ENCODE results near the gene GPRIN1. TPM values are rescaled to one million over a fixed set of nuclear protein-coding genes. Genes with fewer than 3 reads are reported as not detected.

Gene GPRIN1
- total RNA-seq, 1 experiment from 2014 or later = 32.2 TPM

GRCh38 chr5:176550275-176550831 is 59.6 kb downstream of the GPRIN1 start:
- peaks cover 2% of the 10 kb centered on the region for H3K27me3 ChIP-seq
- no peaks in the 10 kb centered on the region for H3K9me3 ChIP-seq
- H3K36me3 ChIP-seq = no peaks in the 10 kb centered on the region
- H3K4me3 ChIP-seq = no peak overlapping the region
- DNase-seq = no peak

GRCh38 chr5:176549871-176550270 is 60.1 kb downstream of the GPRIN1 start:
- Histone ChIP-seq H3K27me3 (peaks cover 2% of the 10 kb centered on the region), H3K4me3 (no peak overlapping the region), H3K9me3 (no peaks in the 10 kb centered on the region), H3K36me3 (no peaks in the 10 kb centered on the region)
- DNase-seq = no peak

- no peaks in the 10 kb centered on the region for H3K36me3 ChIP-seq
- H3K9me3 ChIP-seq = no peaks in the 10 kb centered on the region
- peaks cover 2% of the 10 kb centered on the region for H3K27me3 ChIP-seq
- no peak within 1 kb of the TSS for H3K4me3 ChIP-seq
- no peak for DNase-seq
Measured at GRCh38 chr5:176548967-176549444, 61.0 kb downstream of the GPRIN1 start, which contains the start of gene CDHR2. Gene CDHR2, plus strand, starts transcription at chr5:176549342. Its CDS starts 16,011 bp downstream, at chr5:176565353.

- no peaks in the 10 kb centered on the region for H3K36me3 ChIP-seq
- H3K27me3 ChIP-seq = peaks cover 2% of the 10 kb centered on the region
- no peak overlapping the region for H3K4me3 ChIP-seq
- no peaks in the 10 kb centered on the region for H3K9me3 ChIP-seq
- DNase-seq = no peak
Measured at GRCh38 chr5:176547802-176548201, 62.2 kb downstream of the GPRIN1 start.

Other genes starting within 250 kb of the GPRIN1 start
- gene KIAA1191, start 248.4 kb downstream of the GPRIN1 start, total RNA-seq (2014; rRNA removed; shearing (Covaris generic); ENCODE audit: low replicate concordance) = 120 and 132 TPM in 2 replicates
- 0.20 and 0.33 TPM in 2 replicates for gene ARL10, start 244.7 kb downstream of the GPRIN1 start, total RNA-seq (2014; rRNA removed; shearing (Covaris generic); ENCODE audit: low replicate concordance)
- 146 and 237 TPM in 2 replicates for gene NOP16, start 221.6 kb downstream of the GPRIN1 start, total RNA-seq (2014; rRNA removed; shearing (Covaris generic); ENCODE audit: low replicate concordance)
- 151 and 166 TPM in 2 replicates for gene HIGD2A, start 221.4 kb downstream of the GPRIN1 start, total RNA-seq (2014; rRNA removed; shearing (Covaris generic); ENCODE audit: low replicate concordance)
- 281 and 342 TPM in 2 replicates for gene CLTB, start 193.6 kb downstream of the GPRIN1 start, total RNA-seq (2014; rRNA removed; shearing (Covaris generic); ENCODE audit: low replicate concordance)
- 48.8 and 49.4 TPM in 2 replicates for gene FAF2, start 161.8 kb downstream of the GPRIN1 start, total RNA-seq (2014; rRNA removed; shearing (Covaris generic); ENCODE audit: low replicate concordance)
- gene RNF44, start 72.8 kb downstream of the GPRIN1 start, total RNA-seq (2014; rRNA removed; shearing (Covaris generic); ENCODE audit: low replicate concordance) = 0.17 and 4.4 TPM in 2 replicates
- not detected in 2 replicates for gene CDHR2, start 60.8 kb downstream of the GPRIN1 start, total RNA-seq (2014; rRNA removed; shearing (Covaris generic); ENCODE audit: low replicate concordance)
- not detected in 2 replicates for gene SNCB, start 20.4 kb upstream of the GPRIN1 start, total RNA-seq (2014; rRNA removed; shearing (Covaris generic); ENCODE audit: low replicate concordance)
- not detected in 2 replicates for gene EIF4E1B, start 20.5 kb upstream of the GPRIN1 start, total RNA-seq (2014; rRNA removed; shearing (Covaris generic); ENCODE audit: low replicate concordance)
- gene TSPAN17, start 37.3 kb upstream of the GPRIN1 start, total RNA-seq (2014; rRNA removed; shearing (Covaris generic); ENCODE audit: low replicate concordance) = 117 and 120 TPM in 2 replicates
- gene UNC5A, start 200.4 kb upstream of the GPRIN1 start, total RNA-seq (2014; rRNA removed; shearing (Covaris generic); ENCODE audit: low replicate concordance) = not detected in 2 replicates